HG03575 (cell line): ENCODE measurements around the gene MAT2A.

ENCODE experiments used
- ATAC-seq: cut with Tn5 transposase; IDR thresholded peaks from one replicate; pipeline ENCODE4 v1.9.1; 2021; ENCODE audit not compliant: unreplicated experiment, insufficient number of reproducible peaks, low FRiP score; ENCODE audit errors: extremely low read depth

Gene MAT2A

DNA sequence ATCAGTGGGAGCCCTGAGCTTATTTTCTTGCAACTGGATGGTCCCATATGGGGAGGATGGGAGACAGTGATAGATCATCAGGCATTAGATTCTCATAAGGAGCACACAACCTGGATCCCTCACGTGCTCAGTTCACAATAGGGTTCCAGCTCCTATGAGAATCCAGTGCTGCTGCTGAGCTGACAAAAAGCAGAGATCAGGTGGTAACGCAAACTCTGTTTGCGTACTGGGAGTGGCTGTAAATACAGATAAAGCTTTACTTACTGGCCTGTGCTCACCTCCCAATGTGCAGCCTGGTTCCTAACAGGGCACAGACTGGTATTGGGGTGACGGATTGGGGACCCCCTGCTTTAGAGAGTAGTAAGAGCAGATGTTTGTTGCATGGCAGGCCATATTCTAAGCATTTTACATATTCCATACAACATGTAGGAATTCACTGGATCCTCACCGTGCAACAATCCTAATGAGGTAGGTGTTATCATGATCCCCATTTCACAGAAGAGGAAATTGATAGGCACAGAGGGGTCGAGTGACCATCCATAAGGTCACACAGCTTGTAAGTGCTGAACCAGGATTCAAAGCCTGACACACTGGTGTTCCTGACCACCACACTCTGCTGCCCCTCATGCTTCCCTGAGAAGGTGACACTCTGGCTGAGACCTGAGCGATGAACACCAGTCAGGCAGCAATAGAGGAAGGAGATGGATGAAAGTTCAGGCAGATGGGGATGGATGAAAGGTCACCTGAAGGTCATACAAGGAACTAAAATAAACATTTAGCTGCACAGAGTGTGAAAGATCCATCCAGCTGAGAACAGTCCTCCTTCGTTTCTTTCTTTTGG is 15.7 kb upstream of the MAT2A start:
- ATAC-seq = no peak

DNA sequence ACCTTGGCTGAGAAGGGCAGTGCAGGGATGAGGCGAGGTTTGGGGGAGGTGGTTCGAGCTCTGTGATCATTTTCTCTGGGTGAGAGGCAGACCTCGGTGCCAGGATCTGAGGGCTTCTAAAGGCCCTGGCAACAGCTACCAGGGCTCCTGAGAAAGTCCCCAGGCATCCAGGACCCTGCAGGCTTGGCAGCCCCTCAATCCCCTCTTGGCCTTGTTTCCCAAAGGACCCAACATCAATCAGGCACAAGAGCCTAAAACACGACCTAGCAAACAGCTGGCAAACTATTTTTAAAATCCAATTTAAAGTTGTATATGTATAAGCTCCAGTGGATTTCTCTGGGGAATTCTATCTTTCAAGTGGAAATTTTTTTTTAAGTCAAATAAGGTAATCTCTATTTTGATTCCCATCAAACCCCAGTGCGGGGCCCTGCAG is 15.0 kb upstream of the MAT2A start:
- ATAC-seq = no peak

DNA sequence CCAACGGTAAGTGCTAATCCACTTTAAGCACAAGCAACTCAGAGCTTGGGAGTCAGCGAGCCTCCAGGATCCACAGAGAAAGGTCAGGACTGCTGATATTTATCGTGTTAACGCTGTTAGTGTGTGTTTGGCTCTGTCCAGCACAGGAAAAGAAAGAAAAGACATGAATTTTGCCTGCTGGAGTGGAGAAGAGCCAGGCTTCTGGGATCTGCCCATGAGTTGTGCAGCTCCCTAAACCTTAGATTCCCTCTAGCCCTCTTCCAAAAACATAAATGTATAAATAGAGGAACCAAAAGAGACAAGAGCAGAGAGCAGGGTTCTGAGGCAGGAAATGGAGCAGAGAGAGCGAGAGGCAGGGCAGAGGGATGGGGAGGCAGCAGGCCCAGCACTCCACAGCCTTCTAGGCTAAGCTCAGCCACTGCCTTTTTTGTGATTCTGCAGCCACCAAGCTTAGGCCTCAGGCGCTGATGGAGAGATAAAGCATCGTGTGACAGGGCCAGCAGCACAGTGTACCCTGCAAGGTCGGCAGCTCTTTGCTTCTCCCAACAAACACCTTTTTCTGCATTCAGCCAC is 14.5 kb upstream of the MAT2A start:
- no peak for ATAC-seq

DNA sequence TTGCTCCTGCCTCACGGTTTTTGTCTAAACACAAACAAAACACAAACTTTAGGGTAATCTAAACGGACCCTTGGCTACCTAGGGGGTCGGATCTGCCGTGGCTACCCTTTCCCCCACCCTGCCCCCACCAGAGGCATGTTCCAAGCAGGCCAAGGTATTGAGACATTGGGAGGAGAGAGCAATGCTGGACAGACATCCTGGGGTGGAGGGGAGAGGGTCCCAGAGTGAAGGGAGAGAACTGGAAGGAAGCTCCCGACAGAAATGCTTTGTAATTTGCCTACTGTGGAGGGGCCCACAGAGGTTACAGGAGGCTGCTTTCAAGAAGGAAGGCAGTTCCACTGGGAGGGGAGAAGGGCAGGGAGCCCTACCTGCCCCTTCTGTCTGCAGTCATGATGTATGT is 13.9 kb upstream of the MAT2A start:
- no peak for ATAC-seq

DNA sequence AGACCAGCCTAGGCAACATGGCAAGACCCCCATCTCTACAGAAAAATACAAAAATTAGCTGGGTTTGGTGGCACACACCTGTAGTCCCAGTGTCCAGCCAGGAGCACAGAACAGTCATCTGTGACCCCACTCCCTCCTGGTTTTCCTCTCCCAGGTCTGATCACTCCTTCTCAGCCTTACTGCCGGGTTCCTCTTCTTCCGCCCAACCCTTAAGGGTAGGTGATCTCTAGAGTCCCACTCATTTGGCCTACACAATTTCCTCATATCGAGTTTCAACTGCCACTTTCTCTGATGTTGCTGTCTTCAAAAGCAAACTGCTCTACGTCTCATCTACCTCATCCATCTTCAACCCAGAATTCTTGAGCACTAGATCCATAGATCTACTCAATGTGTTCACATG is 13.4 kb upstream of the MAT2A start:
- ATAC-seq = no peak

DNA sequence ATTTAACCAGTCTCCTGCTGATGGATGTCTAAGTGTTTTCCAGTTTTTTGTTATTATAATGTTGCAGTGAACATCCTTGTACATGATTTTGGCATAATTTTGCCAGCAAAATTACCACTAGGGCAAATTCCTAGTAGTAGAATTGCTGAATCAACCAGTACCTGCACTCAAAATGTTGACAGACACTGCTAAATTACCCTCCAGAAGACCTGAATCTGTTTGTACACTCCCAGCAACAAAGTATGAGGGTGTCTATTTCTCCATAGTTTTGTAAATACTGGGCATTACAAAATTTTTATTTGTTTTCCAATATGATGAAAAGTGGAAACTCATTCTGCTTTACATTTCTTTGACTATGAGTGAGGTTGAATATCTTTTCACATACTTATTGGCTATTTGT is 11.2 kb upstream of the MAT2A start:
- no peak for ATAC-seq

DNA sequence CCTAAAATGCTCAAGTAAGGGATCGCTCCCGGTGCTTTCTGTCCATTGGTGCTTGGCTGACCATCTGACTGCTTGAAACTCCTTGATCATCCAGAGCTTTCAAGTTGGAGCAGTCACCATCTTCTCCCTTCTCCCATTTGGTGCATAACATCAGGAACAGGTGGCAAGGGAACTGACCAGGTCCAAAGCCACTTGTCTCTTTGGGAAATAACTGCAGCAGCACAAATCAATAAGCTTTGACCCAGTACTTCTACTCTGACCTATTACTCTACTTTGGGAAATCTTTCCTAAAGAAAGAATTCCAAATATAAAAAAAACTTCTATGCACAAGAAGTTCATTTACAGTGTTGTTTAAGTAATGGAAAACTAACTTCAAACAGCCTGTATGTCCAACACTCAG is 10.6 kb upstream of the MAT2A start:
- no peak for ATAC-seq

DNA sequence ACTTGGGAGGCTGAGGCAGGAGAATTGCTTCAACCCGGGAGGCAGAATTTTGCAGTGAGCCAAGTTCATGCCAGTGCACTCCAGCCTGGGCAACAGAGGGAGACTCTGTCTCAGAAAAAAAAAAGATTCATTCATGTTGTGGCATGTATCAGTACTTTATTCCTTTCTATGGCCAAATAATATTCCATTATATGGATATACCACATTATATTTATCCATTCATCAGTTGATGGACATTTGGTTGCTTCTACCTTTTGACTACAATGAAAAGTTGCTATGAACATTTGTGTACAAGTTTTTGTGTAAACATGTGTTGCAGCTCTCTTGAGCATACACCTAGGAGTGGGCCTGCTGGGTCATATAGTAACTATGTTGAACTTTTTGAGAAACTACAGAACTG is 9.2 kb upstream of the MAT2A start:
- no peak for ATAC-seq

DNA sequence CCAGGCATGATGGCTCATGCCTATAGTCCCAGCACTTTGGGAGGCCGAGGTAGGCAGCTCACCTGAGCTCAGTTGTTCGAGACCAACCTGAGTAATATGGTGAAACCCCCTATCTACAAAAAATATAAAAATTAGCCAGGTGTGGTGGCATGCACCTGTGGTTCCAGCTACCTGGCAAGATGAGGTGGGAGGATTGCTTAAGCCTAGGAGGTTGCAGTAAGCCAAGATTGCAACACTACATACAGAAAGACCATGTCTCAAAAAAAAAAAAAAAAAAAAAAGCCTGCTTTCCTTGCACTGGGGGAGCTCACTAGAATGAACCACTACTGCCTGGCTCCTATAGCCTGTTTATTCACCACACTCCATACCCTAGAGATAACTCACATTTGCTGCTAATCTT is 7.4 kb upstream of the MAT2A start:
- no peak for ATAC-seq

DNA sequence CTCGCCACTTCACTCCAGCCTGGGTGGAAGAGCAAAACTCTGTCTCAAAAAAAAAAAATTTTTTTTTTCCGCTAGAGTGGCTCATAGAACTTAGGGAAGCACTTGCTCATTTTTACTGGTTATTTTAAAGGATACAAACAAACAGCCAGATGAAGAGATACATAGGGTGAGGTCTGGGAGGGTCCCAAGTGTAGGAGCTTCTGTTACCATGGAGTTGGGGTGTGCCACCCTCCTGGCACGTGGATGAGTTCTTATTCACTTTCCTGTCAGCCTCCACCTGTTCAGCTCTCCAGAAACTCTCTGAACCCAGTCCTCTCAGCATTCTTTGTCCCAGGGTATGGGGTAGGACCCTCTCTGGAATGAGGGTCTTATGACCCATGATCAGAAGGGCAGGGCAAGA is 4.9 kb upstream of the MAT2A start:
- no peak for ATAC-seq

DNA sequence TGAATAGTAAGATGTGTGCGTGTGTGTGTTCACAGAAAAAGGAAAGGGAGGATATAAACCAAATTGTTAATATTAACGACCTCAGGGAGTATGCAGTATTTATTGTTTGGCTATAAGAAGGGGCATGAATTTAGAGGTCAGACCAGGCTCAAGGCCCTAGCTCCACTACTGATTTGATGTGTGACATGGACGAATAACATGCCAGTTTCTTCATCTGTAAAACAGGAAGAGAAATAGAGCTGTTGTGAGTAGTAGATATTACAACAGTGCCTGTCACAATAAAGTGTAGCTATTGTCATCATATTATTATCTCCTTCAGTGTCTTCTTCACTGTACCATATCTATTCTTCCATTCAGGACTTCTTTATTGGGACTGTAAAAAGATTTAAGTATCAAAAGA is 4.1 kb upstream of the MAT2A start:
- ATAC-seq = no peak

DNA sequence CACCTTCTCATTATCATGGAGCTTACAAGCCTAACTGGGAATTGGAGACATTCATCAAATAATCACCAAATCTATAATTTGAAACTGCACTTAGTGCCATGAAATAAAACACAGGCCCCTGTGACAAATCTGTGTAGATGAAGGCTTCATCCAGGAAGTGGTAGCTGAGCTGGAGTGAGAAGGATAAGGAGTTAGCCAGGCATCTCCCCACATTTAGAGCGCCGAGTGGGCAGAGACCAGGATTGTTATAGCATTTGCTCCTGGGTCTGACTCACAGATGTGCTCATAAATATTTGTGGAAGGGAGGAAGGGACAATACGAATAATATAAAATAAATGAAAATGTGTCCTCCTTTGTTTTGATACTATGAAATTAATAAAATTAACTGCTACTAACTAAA is 2.5 kb upstream of the MAT2A start:
- no peak for ATAC-seq

DNA sequence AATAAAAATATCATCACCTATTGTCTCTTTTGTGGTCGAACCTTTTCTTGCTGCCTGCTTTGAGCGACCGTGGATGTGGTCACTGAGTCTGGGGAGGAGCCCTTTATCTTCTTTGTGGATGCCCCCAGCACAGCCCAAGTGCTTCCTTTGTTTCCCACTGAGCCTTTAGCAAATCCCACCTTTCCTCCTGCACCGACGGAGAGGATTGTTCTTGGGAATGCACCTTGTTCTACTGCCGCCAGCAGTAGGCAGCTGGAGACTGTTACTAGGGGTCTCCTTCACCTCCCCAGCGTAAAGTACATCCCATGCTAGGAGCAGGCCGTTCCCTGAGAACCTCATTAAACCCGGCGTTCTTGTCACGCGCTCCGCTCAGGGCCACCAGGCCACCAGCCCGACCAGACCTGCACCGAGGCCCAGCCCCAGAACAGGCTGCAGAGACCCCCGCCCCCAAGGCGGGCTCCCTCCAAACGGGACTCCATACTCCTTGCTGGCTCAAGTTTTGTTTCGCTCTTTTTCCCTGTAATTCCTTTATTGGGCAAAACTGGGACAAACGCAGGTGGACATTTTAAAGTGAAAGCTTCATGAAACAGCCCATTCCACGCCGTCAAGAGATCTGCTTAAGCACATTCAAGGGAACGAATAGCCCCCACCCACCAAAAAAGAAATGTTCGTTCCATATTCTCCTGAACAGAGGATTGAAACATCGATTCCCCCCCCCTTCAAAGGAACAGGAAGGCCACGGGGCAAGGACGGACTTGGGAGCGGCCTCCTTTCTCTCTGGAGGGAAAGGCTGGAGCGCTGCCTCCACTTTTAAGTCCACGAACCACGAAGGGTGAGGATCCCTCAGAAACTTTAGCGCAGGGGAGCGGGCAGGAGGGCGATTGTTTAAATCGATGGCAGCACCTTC is 1.1 kb upstream of the MAT2A start:
- no peak for ATAC-seq

DNA sequence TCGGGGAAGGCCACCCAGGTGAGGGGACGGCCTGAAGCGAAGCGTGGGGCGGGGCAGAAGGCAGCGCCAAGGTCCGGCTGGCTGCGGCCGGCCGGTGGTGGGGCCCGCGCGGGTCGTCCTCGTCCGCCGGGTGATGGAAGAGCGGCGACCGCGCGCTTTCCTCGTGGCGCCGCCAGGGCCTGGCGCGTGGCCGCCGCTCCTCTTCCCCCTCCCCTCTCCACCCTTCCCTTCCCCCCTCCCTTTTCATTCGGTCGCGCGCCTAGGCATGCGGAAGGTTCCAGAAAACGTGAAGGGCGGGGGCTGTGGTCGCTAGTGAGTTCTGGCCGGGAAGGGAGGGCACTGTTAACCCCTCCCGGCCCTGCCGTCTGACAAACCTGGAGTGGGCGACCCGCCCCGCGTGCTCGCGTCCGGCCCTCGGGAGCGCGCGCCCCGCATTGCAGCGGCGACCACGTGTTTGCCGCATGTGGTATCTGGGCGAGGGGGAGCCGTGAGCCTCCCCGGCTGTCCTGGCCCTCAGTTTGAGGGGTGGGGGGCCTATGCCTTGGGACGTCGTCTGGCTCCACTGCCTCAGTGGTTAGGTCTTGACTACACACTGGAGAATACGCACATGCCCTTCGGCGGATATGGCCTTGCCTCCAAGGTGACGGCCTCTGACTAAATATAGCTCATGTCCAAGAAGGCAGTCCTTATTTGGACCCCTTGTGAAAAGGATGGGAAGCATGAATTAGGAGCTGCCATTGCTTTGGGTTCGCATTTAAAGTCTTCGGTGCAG is 579 bp downstream of the MAT2A start:
- ATAC-seq = no peak

DNA sequence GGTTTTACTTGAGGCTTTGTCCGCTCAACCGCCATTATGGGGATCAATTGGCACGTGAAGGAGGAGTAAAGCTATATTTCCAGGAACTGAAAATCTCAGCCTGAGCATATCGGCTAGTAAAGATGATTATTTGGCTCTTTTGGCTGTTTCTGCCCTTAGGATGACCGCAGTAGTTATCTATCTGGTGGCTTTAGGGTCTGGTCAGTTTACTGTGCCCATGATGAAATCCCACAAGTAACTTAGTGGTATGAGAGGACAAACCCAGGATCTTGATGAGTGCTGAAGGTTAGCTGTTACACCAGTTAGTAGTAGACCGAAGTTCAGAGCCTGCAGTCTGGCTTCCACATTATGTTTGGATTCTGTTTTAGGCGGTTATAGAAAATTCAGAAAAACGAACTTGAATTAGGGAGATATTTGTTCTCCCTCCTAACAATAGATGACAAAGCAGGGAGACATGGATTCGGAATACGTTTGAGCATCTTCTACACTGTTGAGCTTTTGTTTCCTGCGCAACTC is 1.2 kb downstream of the MAT2A start:
- no peak for ATAC-seq

DNA sequence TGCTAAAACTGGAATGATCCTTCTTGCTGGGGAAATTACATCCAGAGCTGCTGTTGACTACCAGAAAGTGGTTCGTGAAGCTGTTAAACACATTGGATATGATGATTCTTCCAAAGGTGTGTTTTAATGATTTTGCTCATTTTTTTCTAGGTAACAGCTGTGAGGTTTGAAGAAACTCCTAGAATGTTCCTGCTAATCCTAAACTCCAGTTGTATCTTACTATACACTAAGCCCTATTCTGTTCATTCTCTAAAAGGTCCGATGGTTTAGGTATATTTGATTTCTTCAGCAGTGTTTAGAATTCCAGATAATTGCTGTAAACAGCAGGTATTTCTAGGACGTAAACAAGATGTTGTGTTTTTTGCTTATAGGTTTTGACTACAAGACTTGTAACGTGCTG is 2.3 kb downstream of the MAT2A start:
- ATAC-seq = no peak

DNA sequence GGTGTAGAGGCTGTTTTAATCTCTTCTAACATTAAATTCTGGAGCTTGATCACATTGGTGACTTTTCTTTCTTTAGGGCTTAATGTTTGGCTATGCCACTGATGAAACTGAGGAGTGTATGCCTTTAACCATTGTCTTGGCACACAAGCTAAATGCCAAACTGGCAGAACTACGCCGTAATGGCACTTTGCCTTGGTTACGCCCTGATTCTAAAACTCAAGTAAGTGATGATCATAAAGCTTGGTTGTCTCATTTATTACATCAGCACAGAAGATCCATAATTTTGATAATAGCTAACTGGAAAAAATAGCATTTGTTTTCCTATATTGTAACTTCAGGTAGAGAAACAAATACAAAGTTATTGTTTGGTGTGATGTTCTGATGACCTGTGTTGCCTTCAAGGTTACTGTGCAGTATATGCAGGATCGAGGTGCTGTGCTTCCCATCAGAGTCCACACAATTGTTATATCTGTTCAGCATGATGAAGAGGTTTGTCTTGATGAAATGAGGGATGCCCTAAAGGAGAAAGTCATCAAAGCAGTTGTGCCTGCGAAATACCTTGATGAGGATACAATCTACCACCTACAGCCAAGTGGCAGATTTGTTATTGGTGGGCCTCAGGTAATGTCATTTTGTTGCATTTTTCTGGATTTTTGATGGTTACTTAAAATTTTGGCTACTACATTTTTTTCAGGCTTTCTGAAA is 2.9 kb downstream of the MAT2A start:
- no peak for ATAC-seq

DNA sequence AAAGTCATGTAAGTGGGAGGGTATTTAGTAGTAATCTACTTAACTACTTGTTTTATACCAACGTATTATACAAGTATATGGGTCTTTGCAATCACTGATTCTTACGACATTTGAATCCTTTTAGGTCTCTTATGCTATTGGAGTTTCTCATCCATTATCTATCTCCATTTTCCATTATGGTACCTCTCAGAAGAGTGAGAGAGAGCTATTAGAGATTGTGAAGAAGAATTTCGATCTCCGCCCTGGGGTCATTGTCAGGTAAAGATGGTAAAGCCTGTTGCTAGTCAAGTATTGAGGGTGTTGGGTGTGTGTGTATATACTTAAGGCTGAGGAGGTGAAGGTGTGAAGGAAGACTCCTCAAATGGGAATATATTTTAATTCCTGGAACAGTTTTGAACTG is 3.8 kb downstream of the MAT2A start:
- ATAC-seq = no peak
